ENCODE measurements around the gene TEX26.

The TEX26 gene

DNA sequence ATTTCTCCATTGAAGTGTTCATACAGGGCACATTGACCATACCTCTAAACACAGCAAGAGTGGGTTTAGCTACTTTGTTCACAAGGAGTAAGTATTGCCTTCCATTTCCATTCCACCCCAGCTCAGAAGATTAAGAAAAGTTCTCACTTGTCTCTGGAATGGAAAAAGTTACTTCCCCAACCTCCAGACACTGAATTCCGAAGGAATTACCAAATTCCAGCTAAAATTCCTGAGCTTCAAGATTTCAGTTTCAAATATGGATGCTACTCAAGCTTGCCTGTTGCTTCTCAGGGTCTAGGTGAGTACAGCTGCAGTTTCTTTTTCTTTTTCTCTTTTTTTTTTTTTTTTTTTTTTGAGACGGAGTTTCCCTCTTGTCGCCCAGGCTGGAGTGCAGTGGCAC is 33.6 kb downstream of the TEX26 start:
- TF ChIP-seq, protein P1, sequence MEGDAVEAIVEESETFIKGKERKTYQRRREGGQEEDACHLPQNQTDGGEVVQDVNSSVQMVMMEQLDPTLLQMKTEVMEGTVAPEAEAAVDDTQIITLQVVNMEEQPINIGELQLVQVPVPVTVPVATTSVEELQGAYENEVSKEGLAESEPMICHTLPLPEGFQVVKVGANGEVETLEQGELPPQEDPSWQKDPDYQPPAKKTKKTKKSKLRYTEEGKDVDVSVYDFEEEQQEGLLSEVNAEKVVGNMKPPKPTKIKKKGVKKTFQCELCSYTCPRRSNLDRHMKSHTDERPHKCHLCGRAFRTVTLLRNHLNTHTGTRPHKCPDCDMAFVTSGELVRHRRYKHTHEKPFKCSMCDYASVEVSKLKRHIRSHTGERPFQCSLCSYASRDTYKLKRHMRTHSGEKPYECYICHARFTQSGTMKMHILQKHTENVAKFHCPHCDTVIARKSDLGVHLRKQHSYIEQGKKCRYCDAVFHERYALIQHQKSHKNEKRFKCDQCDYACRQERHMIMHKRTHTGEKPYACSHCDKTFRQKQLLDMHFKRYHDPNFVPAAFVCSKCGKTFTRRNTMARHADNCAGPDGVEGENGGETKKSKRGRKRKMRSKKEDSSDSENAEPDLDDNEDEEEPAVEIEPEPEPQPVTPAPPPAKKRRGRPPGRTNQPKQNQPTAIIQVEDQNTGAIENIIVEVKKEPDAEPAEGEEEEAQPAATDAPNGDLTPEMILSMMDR (conservative IDR thresholded peaks at IDR 0.05; ENCODE audit: low read depth): no peak
- no peak for DNase-seq (ENCODE audit: low spot score)
- no peak overlapping the region for H3K27ac ChIP-seq
- CTCF ChIA-PET: no interaction called here
- POLR2A ChIA-PET (ENCODE audit: low non-redundant PET): no interaction called here

- TF ChIP-seq, protein P1 (conservative IDR thresholded peaks at IDR 0.05; ENCODE audit: low read depth): no peak
- H3K27ac ChIP-seq: no peak overlapping the region
- ChIA-PET POLR2A (ENCODE audit: low non-redundant PET) (no interaction called here), CTCF (interaction anchor here (0.6 to 0.7 kb wide), 2 partner anchors 59 to 987 kb away, joined by 3 to 6 read pairs; no protein-coding TSS in a partner anchor)
- DNase-seq (ENCODE audit: low spot score): no peak
These were observed 36.4 kb downstream of the TEX26 start for GRCh38 chr13:30968846-30969245.

- POLR2A ChIA-PET (ENCODE audit: low non-redundant PET): no interaction called here
- H3K27ac ChIP-seq: no peak overlapping the region
- CTCF ChIA-PET: interaction anchor here (0.6 kb wide), 1 partner anchor 53 kb away, joined by 3 read pairs; no protein-coding TSS in a partner anchor
- DNase-seq (ENCODE audit: low spot score): no peak
- TF ChIP-seq, protein P1 (conservative IDR thresholded peaks at IDR 0.05; ENCODE audit: low read depth): no peak
These were observed 39.1 kb downstream of the TEX26 start for GRCh38 chr13:30971575-30971974.

DNA sequence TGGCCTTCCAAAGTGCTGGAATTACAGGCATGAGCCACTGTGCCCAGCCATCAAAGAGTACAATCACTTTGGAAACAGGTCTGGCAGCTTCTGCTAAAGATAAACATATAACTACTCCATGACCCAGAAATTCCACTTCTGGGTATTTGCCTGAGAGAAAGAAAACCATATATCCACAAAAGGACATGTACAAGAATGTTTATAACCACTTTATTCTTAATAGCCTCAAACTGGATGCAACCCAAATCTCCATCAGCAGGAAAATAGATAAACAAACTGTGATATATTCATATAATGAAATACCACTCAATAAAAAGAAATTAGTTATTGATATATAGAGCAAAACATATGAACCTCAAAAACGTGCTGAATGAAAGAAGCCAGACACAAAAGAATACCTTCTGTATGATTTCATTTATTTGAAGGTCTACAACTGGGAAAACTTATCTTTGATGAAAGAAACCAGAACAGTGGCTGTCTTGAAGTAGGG is 40.5 kb downstream of the TEX26 start:
- CTCF ChIA-PET: interaction anchor here (0.6 to 0.7 kb wide), 2 partner anchors 72 to 402 kb away, joined by 3 to 4 read pairs; no protein-coding TSS in a partner anchor
- no peak overlapping the region for H3K27ac ChIP-seq
- POLR2A ChIA-PET (ENCODE audit: low non-redundant PET): no interaction called here
- no peak for DNase-seq (ENCODE audit: low spot score)
- TF ChIP-seq, protein P1 (conservative IDR thresholded peaks at IDR 0.05; ENCODE audit: low read depth): no peak

DNA sequence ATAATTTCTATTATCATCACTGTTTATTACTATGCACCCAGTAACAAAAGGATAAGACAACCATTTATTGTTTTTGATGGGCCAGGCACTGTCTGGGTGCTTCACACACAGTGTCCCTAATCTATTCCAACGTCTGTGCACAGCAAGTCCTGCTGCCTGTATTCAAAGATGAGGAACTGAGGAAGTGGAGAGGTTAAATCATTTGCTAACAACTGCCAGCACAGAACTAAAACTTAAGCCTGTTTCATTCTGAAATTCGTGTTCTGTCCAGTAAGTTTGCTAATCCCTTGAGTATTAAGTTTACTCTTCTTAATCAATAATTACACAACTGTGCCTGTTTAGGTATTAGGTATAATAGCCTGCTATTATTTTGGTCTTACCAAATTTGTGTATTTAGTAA is 41.9 kb downstream of the TEX26 start:
- no peak overlapping the region for H3K27ac ChIP-seq
- TF ChIP-seq, protein P1 (conservative IDR thresholded peaks at IDR 0.05; ENCODE audit: low read depth): no peak
- DNase-seq (ENCODE audit: low spot score): no peak
- POLR2A ChIA-PET (ENCODE audit: low non-redundant PET): no interaction called here
- CTCF ChIA-PET: no interaction called here

DNA sequence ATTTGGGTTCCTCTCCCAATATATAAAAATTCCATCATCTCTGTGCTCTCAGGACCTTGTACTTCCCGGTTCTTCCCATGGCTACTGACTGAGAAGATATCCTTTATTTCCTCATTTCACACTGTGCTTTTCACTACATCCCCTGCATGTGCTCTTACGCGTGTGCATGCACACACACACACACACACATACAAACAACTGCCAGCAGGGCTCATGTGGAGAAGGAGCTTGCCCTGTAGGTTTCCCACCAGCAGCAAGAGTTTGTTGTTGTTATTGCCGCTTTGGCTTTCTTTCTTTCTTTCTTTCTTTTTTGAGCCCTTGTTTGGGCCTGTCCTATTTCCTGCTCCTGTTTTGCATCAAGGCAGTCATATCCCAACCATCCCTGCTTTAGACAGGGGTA is 43.6 kb downstream of the TEX26 start:
- TF ChIP-seq, protein P1 (conservative IDR thresholded peaks at IDR 0.05; ENCODE audit: low read depth): no peak
- POLR2A ChIA-PET (ENCODE audit: low non-redundant PET): no interaction called here
- CTCF ChIA-PET: no interaction called here

More for the DNA sequence above, 43.6 kb downstream of the TEX26 start:
- no peak overlapping the region for H3K27ac ChIP-seq
- DNase-seq (ENCODE audit: low spot score): no peak

Data from RWPE1 (cell line).